Fibroblast of lung (primary cell): Measurements from ENCODE around the gene MRPL33.

ENCODE experiments used
- EZH2 ChIP-seq: IDR thresholded peaks from 2 replicates; pipeline ENCODE4 v1.5.1; 2012; ENCODE audit warnings: low read length, control low read depth, mild to moderate bottlenecking; ENCODE audit errors: missing control alignments
- TF ChIP-seq, protein P1 (sequence below), 2 donors: IDR thresholded peaks in 1 of 2; conservative IDR thresholded peaks in 1 of 2; 1 replicate in 1 of 2; 2 replicates in 1 of 2; pipeline ENCODE4 v1.5.1; 2011 to 2012; ENCODE audit warnings: low read length in 2 of 2, control low read depth in 1 of 2, inconsistent platforms in 1 of 2, low read depth in 1 of 2, mild to moderate bottlenecking in 1 of 2

DNA sequence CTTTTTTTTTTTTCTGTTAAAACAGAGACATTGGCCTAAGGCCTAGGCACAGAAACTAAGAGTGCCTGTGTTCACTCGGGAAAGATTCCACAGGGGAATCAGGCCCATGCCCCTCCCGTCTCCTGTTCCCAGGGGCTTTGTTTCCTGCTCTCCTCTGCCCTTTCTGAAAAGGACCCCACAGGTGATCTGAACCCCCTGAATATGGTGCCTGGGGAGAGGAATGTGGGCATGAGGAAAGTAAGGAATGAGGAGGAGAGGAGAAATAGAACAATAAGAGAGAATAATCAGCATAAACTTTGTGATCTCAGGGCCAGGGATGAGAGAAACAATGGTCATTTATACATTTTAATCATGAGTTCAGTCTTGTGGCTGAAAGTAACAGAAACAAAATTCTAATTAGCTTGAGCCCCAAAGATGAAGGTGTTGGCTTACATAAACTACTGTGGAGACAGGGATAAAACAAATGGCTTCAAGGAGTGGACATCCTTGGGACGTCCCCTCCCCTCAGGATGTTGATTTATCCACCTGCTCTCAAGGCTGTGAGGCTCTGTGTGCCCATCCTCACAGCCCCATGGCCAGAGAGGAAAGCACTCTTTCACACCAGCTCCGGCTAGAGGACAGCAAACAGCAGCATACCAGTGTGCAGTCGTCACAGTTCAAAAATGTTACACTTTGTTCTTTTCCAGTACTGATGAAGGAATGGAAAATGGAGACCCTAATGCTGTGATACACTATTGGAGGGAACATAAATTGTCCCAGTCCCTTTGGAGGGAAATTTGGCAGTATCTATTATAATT lies 46.4 kb upstream of the MRPL33 start:
- TF ChIP-seq, protein P1, sequence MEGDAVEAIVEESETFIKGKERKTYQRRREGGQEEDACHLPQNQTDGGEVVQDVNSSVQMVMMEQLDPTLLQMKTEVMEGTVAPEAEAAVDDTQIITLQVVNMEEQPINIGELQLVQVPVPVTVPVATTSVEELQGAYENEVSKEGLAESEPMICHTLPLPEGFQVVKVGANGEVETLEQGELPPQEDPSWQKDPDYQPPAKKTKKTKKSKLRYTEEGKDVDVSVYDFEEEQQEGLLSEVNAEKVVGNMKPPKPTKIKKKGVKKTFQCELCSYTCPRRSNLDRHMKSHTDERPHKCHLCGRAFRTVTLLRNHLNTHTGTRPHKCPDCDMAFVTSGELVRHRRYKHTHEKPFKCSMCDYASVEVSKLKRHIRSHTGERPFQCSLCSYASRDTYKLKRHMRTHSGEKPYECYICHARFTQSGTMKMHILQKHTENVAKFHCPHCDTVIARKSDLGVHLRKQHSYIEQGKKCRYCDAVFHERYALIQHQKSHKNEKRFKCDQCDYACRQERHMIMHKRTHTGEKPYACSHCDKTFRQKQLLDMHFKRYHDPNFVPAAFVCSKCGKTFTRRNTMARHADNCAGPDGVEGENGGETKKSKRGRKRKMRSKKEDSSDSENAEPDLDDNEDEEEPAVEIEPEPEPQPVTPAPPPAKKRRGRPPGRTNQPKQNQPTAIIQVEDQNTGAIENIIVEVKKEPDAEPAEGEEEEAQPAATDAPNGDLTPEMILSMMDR (conservative IDR thresholded peaks at IDR 0.05 in 1 of 2, IDR thresholded peaks at IDR 0.05 in 1 of 2; ENCODE audit: low read depth in 1 of 2, low read length in 2 of 2) = no peak
- no peak for TF ChIP-seq EZH2
